ENCODE data around the gene SV2C. TPM values are rescaled to one million over a fixed set of nuclear protein-coding genes. Genes with fewer than 3 reads are reported as not detected.

SV2C gene
- total RNA-seq, 5 donors from 2014 or later (not counting 1 experiment from before 2014, with no cell fraction given), result 0.03 to 0.07 (median 0.03) TPM; not detected in 2

DNA sequence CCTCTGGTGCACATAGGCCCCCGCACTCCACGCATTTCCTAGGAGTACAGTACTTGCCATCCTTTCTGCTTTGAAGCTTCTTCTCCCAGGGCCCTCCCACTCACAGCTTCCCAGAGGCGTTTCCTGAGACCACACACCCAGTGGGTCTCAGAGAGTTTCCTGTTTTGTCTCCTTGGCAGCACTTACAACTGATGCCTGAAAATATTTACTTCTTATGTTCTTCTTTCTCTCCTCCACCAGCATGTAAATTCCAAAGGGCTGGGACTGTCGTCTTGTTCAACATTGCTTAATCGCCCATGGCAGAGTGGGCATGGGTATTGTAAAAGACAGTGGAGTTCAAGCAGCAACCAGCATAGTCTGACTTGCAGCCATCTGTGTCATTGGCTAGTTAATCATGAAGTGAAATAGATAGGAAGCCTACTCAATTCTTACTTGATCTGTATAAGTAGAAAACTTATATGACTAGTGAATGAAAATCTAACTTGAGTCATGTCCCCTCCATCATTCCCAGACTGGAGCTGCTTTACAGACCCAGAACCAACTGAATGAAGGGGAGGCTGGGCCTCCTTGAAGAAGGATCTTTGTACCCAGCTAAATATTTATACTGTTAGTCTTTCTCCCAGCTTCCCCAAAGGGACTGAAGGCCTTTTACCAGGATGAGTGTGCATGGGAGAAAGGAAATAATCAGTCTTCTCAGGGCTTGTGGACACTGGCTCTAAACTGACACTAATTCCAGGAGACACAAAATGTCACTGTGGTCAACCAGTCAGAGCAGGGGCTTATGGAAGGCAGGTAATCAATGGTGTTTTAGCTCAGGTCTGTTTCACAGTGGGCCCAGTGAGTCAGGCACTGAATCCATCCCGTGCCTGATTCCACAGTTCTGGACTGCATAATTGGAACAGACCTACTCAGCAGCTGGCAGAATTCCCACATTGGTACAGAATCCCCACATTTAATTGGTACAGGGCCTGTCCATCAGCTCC lies 116.4 kb downstream of the SV2C start:
- no peaks in the 10 kb centered on the region for H3K36me3 ChIP-seq (ENCODE audit: control insufficient read depth in 2 of 2, extremely low read depth in 1 of 2, insufficient read depth in 1 of 2, low read length in 1 of 2)
- no peak overlapping the region for H3K4me3 ChIP-seq (ENCODE audit: control insufficient read depth in 1 of 2, extremely low read depth in 1 of 2, low read length in 1 of 2)
- Mint-ChIP-seq H3K27me3 (peaks cover 3 to 4% of the 10 kb centered on the region in 2 donors), H3K4me3 (no peak overlapping the region), H3K27ac (no peak overlapping the region), H3K36me3 (no peaks in the 10 kb centered on the region), H3K4me1 (peaks cover 6 to 8% (median 7%) of the 10 kb centered on the region in 3 donors), H3K9me3 (no peaks in the 10 kb centered on the region)
- ChIA-PET POLR2A (interaction anchor here (0.5 to 1.0 kb wide), 2 partner anchors 54 to 152 kb away, joined by 3 to 10 read pairs; no protein-coding TSS in a partner anchor), CTCF (interaction anchor here (0.6 to 1.9 kb wide), 2 partner anchors 25 to 627 kb away, joined by 3 to 5 read pairs; no protein-coding TSS in a partner anchor)
- ATAC-seq (replicated peaks in 1 of 4), result no peak
- H3K27me3 ChIP-seq (replicated peaks in 1 of 2; ENCODE audit: control insufficient read depth in 2 of 2, extremely low read depth in 1 of 2, insufficient read depth in 2 of 2, low read length in 1 of 2), result no peaks in the 10 kb centered on the region
- no peak overlapping the region for H3K27ac ChIP-seq (ENCODE audit: low read length)
- WGBS (ENCODE audit: insufficient coverage), result 55% methylated on average over 4 of the region's 6 CpGs
- DNase-seq, result no peak
- no peaks in the 10 kb centered on the region for H3K9me3 ChIP-seq
- peaks cover 3 to 7% of the 10 kb centered on the region in 2 experiments for H3K4me1 ChIP-seq (ENCODE audit: control insufficient read depth in 1 of 2, extremely low read depth in 1 of 2, insufficient read depth in 2 of 2, low read length in 2 of 2)

DNA sequence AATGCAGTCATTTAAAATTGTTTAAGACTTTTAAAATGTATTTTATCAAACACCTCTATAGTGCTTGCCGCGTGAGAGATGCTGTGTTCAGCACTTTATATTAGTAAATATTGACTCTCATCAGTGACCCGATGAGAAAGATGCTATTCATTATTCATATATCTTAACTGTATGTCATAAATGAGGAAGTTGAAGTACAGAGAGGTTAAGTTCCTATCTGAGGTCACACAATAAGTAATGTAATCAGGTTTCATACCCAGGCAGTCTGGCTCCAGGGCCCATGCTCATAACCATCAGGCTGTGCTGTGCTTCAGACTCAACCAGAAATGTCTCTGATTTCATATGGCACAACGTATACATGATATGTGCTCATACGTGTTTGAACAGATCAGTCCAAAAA lies 119.0 kb downstream of the SV2C start:
- DNase-seq (no peak), ATAC-seq (replicated peaks in 1 of 4) (no peak)
- ChIA-PET CTCF (interaction anchor here in 1 of 2 donors (0.7 kb wide), 1 partner anchor 167 kb away, joined by 9 read pairs; no protein-coding TSS in a partner anchor), POLR2A (interaction anchor here in 1 of 2 donors (0.7 kb wide), 1 partner anchor 140 kb away, joined by 7 read pairs; no protein-coding TSS in a partner anchor)
- Histone ChIP-seq H3K36me3 (ENCODE audit: control insufficient read depth in 2 of 2, extremely low read depth in 1 of 2, insufficient read depth in 1 of 2, low read length in 1 of 2) (no peaks in the 10 kb centered on the region), H3K9me3 (no peaks in the 10 kb centered on the region), H3K4me3 (ENCODE audit: control insufficient read depth in 1 of 2, extremely low read depth in 1 of 2, low read length in 1 of 2) (no peak overlapping the region), H3K27me3 (replicated peaks in 1 of 2; ENCODE audit: control insufficient read depth in 2 of 2, extremely low read depth in 1 of 2, insufficient read depth in 2 of 2, low read length in 1 of 2) (no peaks in the 10 kb centered on the region), H3K27ac (ENCODE audit: low read length) (no peak overlapping the region), H3K4me1 (ENCODE audit: control insufficient read depth in 1 of 2, extremely low read depth in 1 of 2, insufficient read depth in 2 of 2, low read length in 2 of 2) (peaks cover 3 to 7% of the 10 kb centered on the region in 2 experiments)
- no peaks in the 10 kb centered on the region for H3K9me3 Mint-ChIP-seq
- no peak overlapping the region for H3K27ac Mint-ChIP-seq
- peaks cover 6 to 8% (median 7%) of the 10 kb centered on the region in 3 donors for H3K4me1 Mint-ChIP-seq
- 100% methylated on average over 2 of the region's 5 CpGs for WGBS (ENCODE audit: insufficient coverage)
- H3K4me3 Mint-ChIP-seq, result no peak overlapping the region
- no peaks in the 10 kb centered on the region for H3K36me3 Mint-ChIP-seq
- H3K27me3 Mint-ChIP-seq, result no peaks in the 10 kb centered on the region

DNA sequence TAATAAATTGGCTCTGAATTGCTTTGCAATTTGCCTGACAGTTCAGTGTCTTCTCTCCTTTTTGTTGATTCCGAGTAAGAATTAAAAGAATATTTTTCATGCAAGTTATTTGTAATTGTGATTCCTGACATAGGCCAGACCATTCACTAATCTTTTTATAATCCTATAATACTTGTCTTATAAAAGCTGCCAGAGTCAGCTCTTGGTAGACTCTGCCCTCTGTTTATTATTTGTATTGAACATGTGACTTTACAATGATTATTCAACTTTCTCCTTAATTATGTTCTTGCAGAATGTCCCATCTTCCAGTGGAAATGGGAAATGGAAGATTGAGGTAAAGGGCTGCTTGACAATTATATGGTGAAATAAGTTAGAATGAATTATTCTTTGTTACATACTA lies 121.0 kb downstream of the SV2C start:
- Histone ChIP-seq H3K27ac (ENCODE audit: low read length) (no peak overlapping the region), H3K4me3 (ENCODE audit: control insufficient read depth in 1 of 2, extremely low read depth in 1 of 2, low read length in 1 of 2) (no peak overlapping the region), H3K36me3 (ENCODE audit: control insufficient read depth in 2 of 2, extremely low read depth in 1 of 2, insufficient read depth in 1 of 2, low read length in 1 of 2) (no peaks in the 10 kb centered on the region), H3K4me1 (ENCODE audit: control insufficient read depth in 1 of 2, extremely low read depth in 1 of 2, insufficient read depth in 2 of 2, low read length in 2 of 2) (peaks cover 2 to 7% of the 10 kb centered on the region in 2 experiments), H3K27me3 (replicated peaks in 1 of 2; ENCODE audit: control insufficient read depth in 2 of 2, extremely low read depth in 1 of 2, insufficient read depth in 2 of 2, low read length in 1 of 2) (no peaks in the 10 kb centered on the region), H3K9me3 (no peaks in the 10 kb centered on the region)
- peaks cover 4 to 6% (median 5%) of the 10 kb centered on the region in 3 donors for H3K4me1 Mint-ChIP-seq
- ChIA-PET POLR2A (no interaction called here), CTCF (no interaction called here)
- no peaks in the 10 kb centered on the region for H3K36me3 Mint-ChIP-seq
- ATAC-seq (replicated peaks in 1 of 4) (no peak), DNase-seq (no peak)
- peaks cover 0 to 2% of the 10 kb centered on the region in 2 donors for H3K27me3 Mint-ChIP-seq
- H3K27ac Mint-ChIP-seq, result no peak overlapping the region
- H3K9me3 Mint-ChIP-seq, result no peaks in the 10 kb centered on the region
- no CpG with 5 or more reads among the region's 1 CpG for WGBS (ENCODE audit: insufficient coverage)
- no peak overlapping the region for H3K4me3 Mint-ChIP-seq

DNA sequence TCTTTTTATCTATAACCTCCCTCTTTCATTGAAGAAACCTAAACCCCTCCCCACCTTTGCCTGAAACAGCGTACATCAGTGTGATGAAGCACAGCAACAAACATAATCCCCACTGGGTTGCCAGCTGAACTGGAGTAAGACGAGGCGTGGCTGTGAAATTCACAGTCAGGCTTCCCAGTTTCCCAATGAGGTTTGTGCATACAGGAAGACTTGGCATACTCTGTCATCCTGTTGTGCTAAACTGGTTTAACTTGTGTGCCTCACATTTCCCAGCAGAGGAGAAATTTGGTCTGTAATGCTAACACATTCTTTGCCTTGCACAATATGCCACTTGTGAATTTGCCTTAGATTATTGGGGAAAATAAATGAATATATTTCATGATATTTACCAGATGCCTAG lies 121.5 kb downstream of the SV2C start:
- no peak overlapping the region for H3K4me3 ChIP-seq (ENCODE audit: control insufficient read depth in 1 of 2, extremely low read depth in 1 of 2, low read length in 1 of 2)
- H3K27ac ChIP-seq (ENCODE audit: low read length), result no peak overlapping the region
- peaks cover 0 to 2% of the 10 kb centered on the region in 2 experiments for H3K4me1 ChIP-seq (ENCODE audit: control insufficient read depth in 1 of 2, extremely low read depth in 1 of 2, insufficient read depth in 2 of 2, low read length in 2 of 2)
- Mint-ChIP-seq H3K27me3 (peaks cover 0 to 2% of the 10 kb centered on the region in 2 donors), H3K27ac (no peak overlapping the region), H3K4me1 (peaks cover 0 to 1% (median under 1%) of the 10 kb centered on the region in 3 donors), H3K36me3 (no peaks in the 10 kb centered on the region), H3K4me3 (no peak overlapping the region), H3K9me3 (peaks cover 0 to 3% (median 3%) of the 10 kb centered on the region in 3 donors)
- WGBS (ENCODE audit: insufficient coverage), result 87% methylated on average over 3 of the region's 3 CpGs
- no peaks in the 10 kb centered on the region for H3K36me3 ChIP-seq (ENCODE audit: control insufficient read depth in 2 of 2, extremely low read depth in 1 of 2, insufficient read depth in 1 of 2, low read length in 1 of 2)
- CTCF ChIA-PET, result no interaction called here
- DNase-seq (no peak), ATAC-seq (replicated peaks in 1 of 4) (no peak)
- H3K9me3 ChIP-seq, result no peaks in the 10 kb centered on the region
- H3K27me3 ChIP-seq (replicated peaks in 1 of 2; ENCODE audit: control insufficient read depth in 2 of 2, extremely low read depth in 1 of 2, insufficient read depth in 2 of 2, low read length in 1 of 2), result peaks cover 0 to 2% of the 10 kb centered on the region in 2 experiments
- POLR2A ChIA-PET, result interaction anchor here in 1 of 2 donors (0.6 kb wide), 1 partner anchor 303 kb away, joined by 3 read pairs; no protein-coding TSS in a partner anchor

DNA sequence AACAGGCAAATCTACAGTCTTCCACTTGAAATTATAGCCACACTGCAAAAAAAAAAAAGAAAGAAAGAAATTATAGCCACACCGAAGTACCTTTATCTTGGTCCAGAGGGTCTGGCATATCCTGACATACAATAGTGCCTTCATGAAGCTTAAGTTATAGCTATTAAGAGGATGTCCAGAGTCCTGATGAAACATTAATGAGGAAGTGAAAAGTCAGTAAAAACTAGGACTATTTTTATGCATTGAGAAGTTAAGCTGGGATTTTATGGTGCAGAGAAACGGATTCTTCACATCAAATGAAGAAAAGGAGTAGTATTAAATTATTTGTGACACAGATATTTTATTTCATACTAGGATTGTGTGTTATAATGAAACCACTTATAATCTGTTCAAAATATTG lies 123.9 kb downstream of the SV2C start:
- Mint-ChIP-seq H3K4me3 (no peak overlapping the region), H3K36me3 (no peaks in the 10 kb centered on the region), H3K27ac (no peak overlapping the region), H3K4me1 (no peaks in the 10 kb centered on the region), H3K9me3 (peaks cover 0 to 8% (median 5%) of the 10 kb centered on the region in 3 donors), H3K27me3 (peaks cover 0 to 2% of the 10 kb centered on the region in 2 donors)
- no peak overlapping the region for H3K4me3 ChIP-seq (ENCODE audit: control insufficient read depth in 1 of 2, extremely low read depth in 1 of 2, low read length in 1 of 2)
- DNase-seq, result no peak
- peaks cover 0 to 2% of the 10 kb centered on the region in 2 experiments for H3K27me3 ChIP-seq (replicated peaks in 1 of 2; ENCODE audit: control insufficient read depth in 2 of 2, extremely low read depth in 1 of 2, insufficient read depth in 2 of 2, low read length in 1 of 2)
- H3K4me1 ChIP-seq (ENCODE audit: control insufficient read depth in 1 of 2, extremely low read depth in 1 of 2, insufficient read depth in 2 of 2, low read length in 2 of 2), result no peaks in the 10 kb centered on the region
- H3K9me3 ChIP-seq, result no peaks in the 10 kb centered on the region
- H3K27ac ChIP-seq (ENCODE audit: low read length), result no peak overlapping the region
- ChIA-PET POLR2A (interaction anchor here in 1 of 2 donors (0.6 kb wide), 1 partner anchor 27 kb away, joined by 3 read pairs; no protein-coding TSS in a partner anchor), CTCF (no interaction called here)
- no peaks in the 10 kb centered on the region for H3K36me3 ChIP-seq (ENCODE audit: control insufficient read depth in 2 of 2, extremely low read depth in 1 of 2, insufficient read depth in 1 of 2, low read length in 1 of 2)
- no peak for ATAC-seq (replicated peaks in 1 of 4)
- no CpG with 5 or more reads among the region's 2 CpGs for WGBS (ENCODE audit: insufficient coverage)

DNA sequence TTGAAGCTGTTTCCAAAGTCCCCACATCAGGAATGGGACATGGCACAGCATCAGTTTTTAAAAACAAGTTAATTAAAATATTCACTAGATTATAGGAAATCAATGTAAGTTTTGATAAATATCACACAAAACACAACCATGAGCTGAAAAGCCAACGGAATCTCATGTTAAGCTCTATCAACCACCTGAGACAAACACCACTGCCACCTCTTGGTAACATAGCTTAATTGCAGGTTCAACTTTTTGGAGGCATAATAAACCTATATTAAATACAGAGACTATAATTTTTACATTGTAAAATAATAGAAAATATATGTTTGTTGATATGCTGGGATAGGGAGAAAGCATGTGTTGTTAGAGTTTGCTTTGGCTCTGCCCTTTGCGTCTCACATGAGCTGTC lies 126.1 kb downstream of the SV2C start:
- ChIA-PET POLR2A (no interaction called here), CTCF (interaction anchor here in 1 of 2 donors (0.9 kb wide), 1 partner anchor 14 kb away, joined by 3 read pairs; no protein-coding TSS in a partner anchor)
- peaks cover 0 to 6% of the 10 kb centered on the region in 2 experiments for H3K27me3 ChIP-seq (replicated peaks in 1 of 2; ENCODE audit: control insufficient read depth in 2 of 2, extremely low read depth in 1 of 2, insufficient read depth in 2 of 2, low read length in 1 of 2)
- no peak overlapping the region for H3K27ac Mint-ChIP-seq
- no peaks in the 10 kb centered on the region for H3K36me3 Mint-ChIP-seq
- DNase-seq (no peak), ATAC-seq (replicated peaks in 1 of 4) (no peak)
- no peaks in the 10 kb centered on the region for H3K36me3 ChIP-seq (ENCODE audit: control insufficient read depth in 2 of 2, extremely low read depth in 1 of 2, insufficient read depth in 1 of 2, low read length in 1 of 2)
- 100% methylated on average over 1 of the region's 2 CpGs for WGBS (ENCODE audit: insufficient coverage)
- H3K4me1 Mint-ChIP-seq, result no peaks in the 10 kb centered on the region
- no peak overlapping the region for H3K4me3 Mint-ChIP-seq
- peaks cover 4 to 5% of the 10 kb centered on the region in 2 donors for H3K27me3 Mint-ChIP-seq
- H3K9me3 ChIP-seq, result no peaks in the 10 kb centered on the region
- H3K4me1 ChIP-seq (ENCODE audit: control insufficient read depth in 1 of 2, extremely low read depth in 1 of 2, insufficient read depth in 2 of 2, low read length in 2 of 2), result no peaks in the 10 kb centered on the region
- no peak overlapping the region for H3K27ac ChIP-seq (ENCODE audit: low read length)
- H3K9me3 Mint-ChIP-seq, result peaks cover 0 to 8% (median 5%) of the 10 kb centered on the region in 3 donors
- no peak overlapping the region for H3K4me3 ChIP-seq (ENCODE audit: control insufficient read depth in 1 of 2, extremely low read depth in 1 of 2, low read length in 1 of 2)

All from T-cell (primary cell).